HepG2 (cell line): Measurements from ENCODE around the gene BBIP1. TPM values are rescaled to one million over a fixed set of nuclear protein-coding genes. Genes with fewer than 3 reads are reported as not detected.
A peak's percentile ranks its signal among the peaks of the same experiment; 100 is the strongest.

Source experiments
- CENPT ChIP-seq: sonication (generic); formaldehyde crosslinking; IDR thresholded peaks from 2 replicates; pipeline ENCODE4 v1.8.0; 2022; ENCODE audit warnings: low read depth, mild to moderate bottlenecking, moderate library complexity, missing genetic modification reagents
- CHD2 ChIP-seq: IDR thresholded peaks from 2 replicates; pipeline ENCODE4 v1.6.1; 2011; ENCODE audit warnings: low read depth, low read length, improper control_type of control experiment
- ETV5 ChIP-seq: IDR thresholded peaks from 2 replicates; pipeline ENCODE4 v1.6.1; 2018; ENCODE audit warnings: missing biosample characterization, missing genetic modification reagents, inconsistent platforms, borderline replicate concordance
- GATA4 ChIP-seq: sonication (generic); IDR thresholded peaks from 2 replicates; pipeline ENCODE4 v1.6.1; 2016; ENCODE audit warnings: antibody characterized with exemption, low read depth, borderline replicate concordance
- GATAD1 ChIP-seq: IDR thresholded peaks from 2 replicates; pipeline ENCODE4 v1.6.1; 2016; ENCODE audit warnings: missing genetic modification reagents, missing compliant biosample characterization
- KDM5B ChIP-seq: sonication (generic); formaldehyde crosslinking; IDR thresholded peaks from 2 replicates; pipeline ENCODE4 v1.4.0; 2020; ENCODE audit warnings: missing genetic modification reagents, mild to moderate bottlenecking, borderline replicate concordance
- POLR2G ChIP-seq: fragments of 200-400 bp; formaldehyde crosslinking; IDR thresholded peaks from 2 replicates; pipeline ENCODE4 v1.6.1; 2018; ENCODE audit warnings: mild to moderate bottlenecking, low read depth, low read length, moderate library complexity
- SMC3 ChIP-seq: IDR thresholded peaks from 2 replicates; pipeline ENCODE4 v1.6.1; 2011; ENCODE audit warnings: low read length, improper control_type of control experiment
- SP140L ChIP-seq: sonication (generic); formaldehyde crosslinking; IDR thresholded peaks from 2 replicates; pipeline ENCODE4 v1.4.0; 2020; ENCODE audit warnings: missing genetic modification reagents, borderline replicate concordance
- TOE1 ChIP-seq: sonication (generic); formaldehyde crosslinking; IDR thresholded peaks from 2 replicates; pipeline ENCODE4 v1.4.0; 2020; ENCODE audit warnings: mild to moderate bottlenecking, missing genetic modification reagents
- ZFP1 ChIP-seq: IDR thresholded peaks from 2 replicates; pipeline ENCODE4 v1.6.1; 2016
- ZNF772 ChIP-seq: sonication (generic); formaldehyde crosslinking; IDR thresholded peaks from 2 replicates; pipeline ENCODE4 v1.5.0; 2020; ENCODE audit warnings: mild to moderate bottlenecking, missing genetic modification reagents
- polyA plus RNA-seq, 8 experiments: library from polyadenylated mRNA; depleted of rRNA in 3 of 8; stranded (reverse) in 7 of 8; unstranded in 1 of 8; fragments of >200 nt; fragmentation: Illumina TruSeq in 4 of 8; extraction: Trizol in 4 of 8; gene quantifications; 2 replicates each; pipeline versions ENCODE4 v1.2.1 to v1.2.3, GENCODE V29; 2011 to 2016; ENCODE audit warnings: low read depth in 4 of 8, missing spikeins in 1 of 8, mixed read lengths in 1 of 8; ENCODE audit not compliant: insufficient read depth in 1 of 8
- total RNA-seq, 5 experiments: library from RNA; depleted of rRNA; stranded (reverse); fragments of >200 nt; fragmentation: Illumina TruSeq; extraction: Trizol; gene quantifications; 2 replicates each; pipeline ENCODE4 v1.2.3, GENCODE V29; 2016; ENCODE audit warnings: low read depth in 1 of 5
- TF ChIP-seq, protein P1 (sequence below): sonication (generic); formaldehyde crosslinking; IDR thresholded peaks from 2 replicates; pipeline ENCODE4 v1.4.0; 2020; ENCODE audit warnings: mild to moderate bottlenecking, missing genetic modification reagents, borderline replicate concordance
- TF ChIP-seq, protein P2 (sequence below): sonication (generic); formaldehyde crosslinking; IDR thresholded peaks from 2 replicates; pipeline ENCODE4 v1.4.0; 2020; ENCODE audit warnings: missing genetic modification reagents
- TF ChIP-seq, protein P3 (sequence below): sonication (generic); formaldehyde crosslinking; IDR thresholded peaks from 2 replicates; pipeline ENCODE4 v1.8.1; 2023; ENCODE audit warnings: mild to moderate bottlenecking, missing genetic modification reagents
- TF ChIP-seq, protein P4 (sequence below): IDR thresholded peaks from 2 replicates; pipeline ENCODE4 v1.6.1; 2016; ENCODE audit warnings: mild to moderate bottlenecking, missing biosample characterization, missing genetic modification reagents
- TF ChIP-seq, protein P5 (sequence below): sonication (generic); formaldehyde crosslinking; IDR thresholded peaks from 2 replicates; pipeline ENCODE4 v1.4.0; 2020; ENCODE audit warnings: missing genetic modification reagents
- TF ChIP-seq, protein P6 (sequence below): sonication (generic); formaldehyde crosslinking; IDR thresholded peaks from 2 replicates; pipeline ENCODE4 v1.8.1; 2023; ENCODE audit warnings: mild to moderate bottlenecking, missing genetic modification reagents
- TF ChIP-seq, protein P7 (sequence below): sonication (generic); formaldehyde crosslinking; IDR thresholded peaks from 2 replicates; pipeline ENCODE4 v1.5.0; 2020; ENCODE audit warnings: missing genetic modification reagents, mild to moderate bottlenecking, borderline replicate concordance
- TF ChIP-seq, protein P8 (sequence below): IDR thresholded peaks from 2 replicates; pipeline ENCODE4 v1.6.1; 2016; ENCODE audit warnings: low read depth, borderline replicate concordance

BBIP1 gene
- total and polyA plus RNA-seq, 2 of the 13 experiments (the other 11 are each of a cell fraction or from before 2014, with no cell fraction given) = 18.3 to 24.1 TPM

DNA sequence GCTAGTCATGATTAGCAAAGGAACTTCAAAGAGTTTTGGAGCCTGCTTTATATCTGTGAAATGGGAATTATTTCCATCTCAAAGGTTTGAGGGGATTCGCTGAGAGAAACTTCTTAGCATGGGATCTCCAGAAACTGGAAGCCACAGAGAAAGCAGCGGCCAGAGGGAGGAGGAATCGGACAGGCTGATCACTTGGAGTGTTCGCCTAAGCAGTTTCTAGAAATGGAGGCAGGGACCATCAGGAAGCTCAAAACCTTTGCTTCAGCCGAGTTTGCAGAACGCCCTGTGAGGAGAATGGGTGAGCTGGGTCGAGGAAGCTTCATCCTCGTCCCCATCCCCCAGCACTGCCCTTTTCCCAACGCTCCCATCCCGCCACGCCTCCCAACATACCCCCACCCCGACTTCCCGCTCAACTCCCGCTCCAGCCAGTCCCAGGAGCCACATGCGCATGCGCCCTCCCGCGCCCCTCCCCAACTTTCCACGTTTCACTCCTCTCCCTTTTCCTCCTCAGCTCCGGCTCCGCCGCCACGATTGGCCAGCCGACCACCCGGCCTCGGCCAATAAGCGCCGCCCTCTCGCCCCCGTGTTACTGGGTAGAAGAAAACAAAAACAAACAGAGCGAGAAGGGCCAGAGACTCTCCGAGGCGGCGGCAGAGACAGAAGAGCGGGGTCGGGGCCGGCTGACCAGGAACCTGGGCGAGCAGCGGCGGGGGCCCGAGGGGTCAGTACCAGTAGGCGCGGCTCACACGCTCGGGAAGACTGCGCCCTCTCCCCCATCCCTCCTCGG lies 47.5 kb downstream of the BBIP1 start, which contains the start of gene PDCD4 (continued):
- TF ChIP-seq, protein P1, sequence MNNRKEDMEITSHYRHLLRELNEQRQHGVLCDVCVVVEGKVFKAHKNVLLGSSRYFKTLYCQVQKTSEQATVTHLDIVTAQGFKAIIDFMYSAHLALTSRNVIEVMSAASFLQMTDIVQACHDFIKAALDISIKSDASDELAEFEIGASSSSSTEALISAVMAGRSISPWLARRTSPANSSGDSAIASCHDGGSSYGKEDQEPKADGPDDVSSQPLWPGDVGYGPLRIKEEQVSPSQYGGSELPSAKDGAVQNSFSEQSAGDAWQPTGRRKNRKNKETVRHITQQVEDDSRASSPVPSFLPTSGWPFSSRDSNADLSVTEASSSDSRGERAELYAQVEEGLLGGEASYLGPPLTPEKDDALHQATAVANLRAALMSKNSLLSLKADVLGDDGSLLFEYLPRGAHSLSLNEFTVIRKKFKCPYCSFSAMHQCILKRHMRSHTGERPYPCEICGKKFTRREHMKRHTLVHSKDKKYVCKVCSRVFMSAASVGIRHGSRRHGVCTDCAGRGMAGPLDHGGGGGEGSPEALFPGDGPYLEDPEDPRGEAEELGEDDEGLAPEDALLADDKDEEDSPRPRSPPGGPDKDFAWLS (CRISPR knock-in tag) = no peak
- TF ChIP-seq, protein P2, sequence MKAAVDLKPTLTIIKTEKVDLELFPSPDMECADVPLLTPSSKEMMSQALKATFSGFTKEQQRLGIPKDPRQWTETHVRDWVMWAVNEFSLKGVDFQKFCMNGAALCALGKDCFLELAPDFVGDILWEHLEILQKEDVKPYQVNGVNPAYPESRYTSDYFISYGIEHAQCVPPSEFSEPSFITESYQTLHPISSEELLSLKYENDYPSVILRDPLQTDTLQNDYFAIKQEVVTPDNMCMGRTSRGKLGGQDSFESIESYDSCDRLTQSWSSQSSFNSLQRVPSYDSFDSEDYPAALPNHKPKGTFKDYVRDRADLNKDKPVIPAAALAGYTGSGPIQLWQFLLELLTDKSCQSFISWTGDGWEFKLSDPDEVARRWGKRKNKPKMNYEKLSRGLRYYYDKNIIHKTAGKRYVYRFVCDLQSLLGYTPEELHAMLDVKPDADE (CRISPR knock-in tag) = 0 out of 2 replicates have a peak, but pooled peaks have one; percentile 40
- TF ChIP-seq, protein P3, sequence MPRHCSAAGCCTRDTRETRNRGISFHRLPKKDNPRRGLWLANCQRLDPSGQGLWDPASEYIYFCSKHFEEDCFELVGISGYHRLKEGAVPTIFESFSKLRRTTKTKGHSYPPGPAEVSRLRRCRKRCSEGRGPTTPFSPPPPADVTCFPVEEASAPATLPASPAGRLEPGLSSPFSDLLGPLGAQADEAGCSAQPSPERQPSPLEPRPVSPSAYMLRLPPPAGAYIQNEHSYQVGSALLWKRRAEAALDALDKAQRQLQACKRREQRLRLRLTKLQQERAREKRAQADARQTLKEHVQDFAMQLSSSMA (CRISPR knock-in tag) = no peak
- TF ChIP-seq, protein P4, sequence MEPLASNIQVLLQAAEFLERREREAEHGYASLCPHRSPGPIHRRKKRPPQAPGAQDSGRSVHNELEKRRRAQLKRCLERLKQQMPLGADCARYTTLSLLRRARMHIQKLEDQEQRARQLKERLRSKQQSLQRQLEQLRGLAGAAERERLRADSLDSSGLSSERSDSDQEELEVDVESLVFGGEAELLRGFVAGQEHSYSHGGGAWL (CRISPR knock-in tag) = 0 out of 2 replicates have a peak, but pooled peaks have one; percentile 2
- TF ChIP-seq, protein P5, sequence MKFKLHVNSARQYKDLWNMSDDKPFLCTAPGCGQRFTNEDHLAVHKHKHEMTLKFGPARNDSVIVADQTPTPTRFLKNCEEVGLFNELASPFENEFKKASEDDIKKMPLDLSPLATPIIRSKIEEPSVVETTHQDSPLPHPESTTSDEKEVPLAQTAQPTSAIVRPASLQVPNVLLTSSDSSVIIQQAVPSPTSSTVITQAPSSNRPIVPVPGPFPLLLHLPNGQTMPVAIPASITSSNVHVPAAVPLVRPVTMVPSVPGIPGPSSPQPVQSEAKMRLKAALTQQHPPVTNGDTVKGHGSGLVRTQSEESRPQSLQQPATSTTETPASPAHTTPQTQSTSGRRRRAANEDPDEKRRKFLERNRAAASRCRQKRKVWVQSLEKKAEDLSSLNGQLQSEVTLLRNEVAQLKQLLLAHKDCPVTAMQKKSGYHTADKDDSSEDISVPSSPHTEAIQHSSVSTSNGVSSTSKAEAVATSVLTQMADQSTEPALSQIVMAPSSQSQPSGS = no peak
- no peak for TF ChIP-seq ZFP1 (CRISPR knock-in tag)
- TF ChIP-seq CHD2 = no peak
- 0 out of 2 replicates have a peak, but pooled peaks have one; percentile 39 for TF ChIP-seq GATA4
- no peak for TF ChIP-seq TOE1 (CRISPR knock-in tag)
- peak; percentile 38; the same call in 1 of the 2 replicates for TF ChIP-seq GATAD1 (CRISPR knock-in tag)
- no peak for TF ChIP-seq ETV5 (CRISPR knock-in tag)
- TF ChIP-seq, protein P6, sequence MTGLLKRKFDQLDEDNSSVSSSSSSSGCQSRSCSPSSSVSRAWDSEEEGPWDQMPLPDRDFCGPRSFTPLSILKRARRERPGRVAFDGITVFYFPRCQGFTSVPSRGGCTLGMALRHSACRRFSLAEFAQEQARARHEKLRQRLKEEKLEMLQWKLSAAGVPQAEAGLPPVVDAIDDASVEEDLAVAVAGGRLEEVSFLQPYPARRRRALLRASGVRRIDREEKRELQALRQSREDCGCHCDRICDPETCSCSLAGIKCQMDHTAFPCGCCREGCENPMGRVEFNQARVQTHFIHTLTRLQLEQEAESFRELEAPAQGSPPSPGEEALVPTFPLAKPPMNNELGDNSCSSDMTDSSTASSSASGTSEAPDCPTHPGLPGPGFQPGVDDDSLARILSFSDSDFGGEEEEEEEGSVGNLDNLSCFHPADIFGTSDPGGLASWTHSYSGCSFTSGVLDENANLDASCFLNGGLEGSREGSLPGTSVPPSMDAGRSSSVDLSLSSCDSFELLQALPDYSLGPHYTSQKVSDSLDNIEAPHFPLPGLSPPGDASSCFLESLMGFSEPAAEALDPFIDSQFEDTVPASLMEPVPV = no peak
- TF ChIP-seq, protein P7, sequence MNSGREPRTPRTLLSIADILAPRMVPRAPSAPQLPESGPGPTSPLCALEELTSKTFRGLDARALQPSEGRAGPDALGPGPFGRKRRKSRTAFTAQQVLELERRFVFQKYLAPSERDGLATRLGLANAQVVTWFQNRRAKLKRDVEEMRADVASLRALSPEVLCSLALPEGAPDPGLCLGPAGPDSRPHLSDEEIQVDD (CRISPR knock-in tag) = 0 out of 2 replicates have a peak, but pooled peaks have one; percentile 47
- TF ChIP-seq KDM5B (CRISPR knock-in tag) = no peak; the same call in 1 of the 2 replicates
- no peak for TF ChIP-seq ZNF772 (CRISPR knock-in tag)
- TF ChIP-seq, protein P8, sequence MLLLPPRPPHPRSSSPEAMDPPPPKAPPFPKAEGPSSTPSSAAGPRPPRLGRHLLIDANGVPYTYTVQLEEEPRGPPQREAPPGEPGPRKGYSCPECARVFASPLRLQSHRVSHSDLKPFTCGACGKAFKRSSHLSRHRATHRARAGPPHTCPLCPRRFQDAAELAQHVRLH = no peak
- no peak for TF ChIP-seq SP140L (CRISPR knock-in tag)
- no peak for TF ChIP-seq CENPT (CRISPR knock-in tag)
- peak; percentile 83 for TF ChIP-seq POLR2G
- TF ChIP-seq SMC3 = no peak
